AG08396 (cell line): ENCODE data around the gene NOL6.
"Not testable (repeated sequence)": the region's sequence is repeated elsewhere in the genome, so short reads cannot be mapped to it uniquely, and the experiment has no call there.

Experiments
- DNase-seq: peaks from one replicate; pipeline ENCODE4 v3.0.0; 2012; ENCODE audit warnings: low spot score, mixed read lengths

NOL6 gene

GRCh38 chr9:33473643-33474352 lies at the start of gene NOL6:
Gene NOL6 (minus strand): TSS chr9:33473924. CDS start chr9:33473842, 82 bp downstream.
- DNase-seq, result peak; percentile 96

GRCh38 chr9:33521861-33522260 lies 48.1 kb upstream of the NOL6 start:
- DNase-seq, result not testable (repeated sequence)

- DNase-seq, result peak; percentile 58
Measured at GRCh38 chr9:33517934-33518577, 44.3 kb upstream of the NOL6 start.

GRCh38 chr9:33517373-33517772 lies 43.6 kb upstream of the NOL6 start:
- peak; percentile 55 for DNase-seq

- DNase-seq, result not testable (repeated sequence)
Measured at GRCh38 chr9:33516397-33516796, 42.7 kb upstream of the NOL6 start.

GRCh38 chr9:33515342-33515995 lies 41.7 kb upstream of the NOL6 start:
- DNase-seq, result not testable (repeated sequence)

GRCh38 chr9:33512535-33512934 lies 38.8 kb upstream of the NOL6 start:
- DNase-seq, result not testable (repeated sequence)

GRCh38 chr9:33511184-33511517 lies 37.4 kb upstream of the NOL6 start:
- DNase-seq, result not testable (repeated sequence)

GRCh38 chr9:33510262-33511183 lies 36.8 kb upstream of the NOL6 start:
- peak; percentile 48 for DNase-seq

GRCh38 chr9:33506626-33507370 lies 33.1 kb upstream of the NOL6 start:
- DNase-seq, result peak; percentile 36

- no peak for DNase-seq
Measured at GRCh38 chr9:33498387-33498786, 24.7 kb upstream of the NOL6 start.

GRCh38 chr9:33493819-33494218 lies 20.1 kb upstream of the NOL6 start:
- not testable (repeated sequence) for DNase-seq

GRCh38 chr9:33489066-33489465 lies 15.3 kb upstream of the NOL6 start:
- no peak for DNase-seq

- not testable (repeated sequence) for DNase-seq
Measured at GRCh38 chr9:33485312-33485711, 11.6 kb upstream of the NOL6 start.

- DNase-seq, result no peak
Measured at GRCh38 chr9:33480976-33481375, 7.3 kb upstream of the NOL6 start.

GRCh38 chr9:33480106-33480505 lies 6.4 kb upstream of the NOL6 start:
- no peak for DNase-seq

GRCh38 chr9:33476503-33476902 lies 2.8 kb upstream of the NOL6 start:
- no peak for DNase-seq

- no peak for DNase-seq
Measured at GRCh38 chr9:33475357-33475756, 1.6 kb upstream of the NOL6 start.

GRCh38 chr9:33472881-33473615 lies 676 bp downstream of the NOL6 start:
- DNase-seq, result peak; percentile 12

- DNase-seq, result no peak
Measured at GRCh38 chr9:33472171-33472880, 1.4 kb downstream of the NOL6 start.
